ENCODE data around the gene SPATA31E1. TPM values are rescaled to one million over a fixed set of nuclear protein-coding genes. Genes with fewer than 3 reads are reported as not detected.

The SPATA31E1 gene
- not detected in 2 replicates for polyA plus RNA-seq

DNA sequence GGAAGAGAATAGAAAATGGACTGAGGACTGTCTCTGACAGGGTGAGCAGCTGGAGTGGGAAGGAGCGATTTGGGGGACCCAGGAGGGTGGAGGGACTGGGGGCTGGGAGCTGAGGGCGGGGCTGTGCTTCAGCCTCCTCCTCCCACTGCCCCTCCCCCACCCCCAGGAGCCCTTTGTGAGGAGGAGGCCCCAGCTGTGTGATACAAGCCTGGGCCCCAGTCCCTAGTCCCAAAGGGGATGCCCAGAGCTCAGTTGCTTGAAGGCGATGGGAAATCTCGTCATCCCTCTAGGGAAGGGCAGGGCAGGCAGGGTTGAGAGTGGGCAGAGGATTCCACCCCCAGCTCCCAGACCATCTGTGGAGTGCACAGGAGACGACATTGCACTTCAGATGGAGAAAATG, at the start of gene SPATA31E1:
TSS of gene SPATA31E1 (plus strand) at position 251 of the 400 bp plus-strand sequence. CDS start at position 266, 15 bp downstream.

DNA sequence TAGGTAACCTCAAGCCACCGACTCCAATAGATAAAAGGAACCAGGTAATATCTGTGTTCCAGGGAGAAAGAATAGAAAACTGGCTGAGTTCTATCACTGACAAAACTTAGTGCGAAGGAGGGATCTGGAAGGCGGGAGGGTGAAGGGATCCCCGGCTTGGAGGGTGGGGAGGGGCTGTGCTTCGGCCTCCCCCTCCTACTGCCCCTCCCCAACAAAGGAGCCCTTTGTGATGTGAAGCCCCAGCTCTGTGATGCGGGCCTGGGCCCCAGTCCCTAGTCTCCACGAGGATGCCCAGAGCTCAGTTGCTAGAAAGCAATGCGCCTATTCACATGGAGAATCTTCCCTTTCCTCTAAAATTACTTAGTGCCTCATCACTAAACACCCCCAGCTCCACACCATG, 35.0 kb downstream of the SPATA31E1 start, which contains the start of gene SPATA31C1:
TSS of gene SPATA31C1 (plus strand) at position 301 of the 400 bp plus-strand sequence.

Other genes starting within 250 kb of the SPATA31E1 start
- gene CTSL, start 156.8 kb upstream of the SPATA31E1 start, polyA plus RNA-seq = 73.5 and 86.3 TPM in 2 replicates
- gene SPATA31C1, start 35.1 kb downstream of the SPATA31E1 start, polyA plus RNA-seq = not detected in 2 replicates
- 6.6 and 7.1 TPM in 2 replicates for gene CDK20, start 91.7 kb downstream of the SPATA31E1 start, polyA plus RNA-seq